Measurements from ENCODE around the gene GUCA2A.

The GUCA2A gene

DNA sequence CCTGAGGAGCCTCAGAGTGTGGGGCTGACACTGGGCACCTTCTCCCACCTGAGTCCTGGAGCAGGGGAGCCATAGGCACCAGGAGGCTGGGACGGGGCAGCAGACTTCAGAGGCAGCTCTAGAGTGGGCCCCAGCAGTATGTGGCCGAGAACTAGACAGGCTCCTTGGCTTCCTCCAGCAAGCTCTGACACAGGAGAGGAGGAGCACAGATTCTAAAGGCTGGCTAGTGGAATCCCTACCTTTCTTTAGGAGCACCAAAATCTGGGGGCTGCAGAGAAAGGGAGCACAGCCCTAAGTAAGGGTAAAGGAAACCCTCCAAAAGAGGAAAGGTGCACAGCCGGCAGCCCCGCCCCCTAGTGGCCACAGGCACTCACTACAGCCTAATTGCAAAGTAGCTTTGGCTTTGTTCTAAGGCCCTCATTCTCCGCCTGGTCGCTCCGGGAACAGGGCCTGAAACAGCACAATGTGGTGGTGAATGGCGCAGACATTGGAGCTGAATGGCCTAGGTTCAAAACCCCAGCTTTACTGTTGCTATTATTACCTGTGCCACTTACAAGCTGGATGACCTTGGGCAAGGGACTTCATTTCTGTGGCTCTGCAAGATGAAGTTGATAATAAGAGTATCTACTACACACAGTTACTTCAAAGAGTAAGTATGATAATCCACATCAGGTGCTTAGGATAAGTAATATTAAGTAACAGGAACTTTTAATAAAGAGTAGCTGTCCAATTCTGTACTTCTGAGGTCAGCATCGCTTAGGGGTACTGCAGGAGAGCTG, 8.8 kb upstream of the GUCA2A start:
- peak; percentile 39; the same call in 1 of the 2 replicates for TF ChIP-seq ZBTB17 (tag by site-specific recombination; IDR thresholded peaks at IDR 0.05)
- TF ChIP-seq, protein P1, sequence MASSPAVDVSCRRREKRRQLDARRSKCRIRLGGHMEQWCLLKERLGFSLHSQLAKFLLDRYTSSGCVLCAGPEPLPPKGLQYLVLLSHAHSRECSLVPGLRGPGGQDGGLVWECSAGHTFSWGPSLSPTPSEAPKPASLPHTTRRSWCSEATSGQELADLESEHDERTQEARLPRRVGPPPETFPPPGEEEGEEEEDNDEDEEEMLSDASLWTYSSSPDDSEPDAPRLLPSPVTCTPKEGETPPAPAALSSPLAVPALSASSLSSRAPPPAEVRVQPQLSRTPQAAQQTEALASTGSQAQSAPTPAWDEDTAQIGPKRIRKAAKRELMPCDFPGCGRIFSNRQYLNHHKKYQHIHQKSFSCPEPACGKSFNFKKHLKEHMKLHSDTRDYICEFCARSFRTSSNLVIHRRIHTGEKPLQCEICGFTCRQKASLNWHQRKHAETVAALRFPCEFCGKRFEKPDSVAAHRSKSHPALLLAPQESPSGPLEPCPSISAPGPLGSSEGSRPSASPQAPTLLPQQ (tag by site-specific recombination; IDR thresholded peaks at IDR 0.05) = peak; percentile 70
- TF ChIP-seq, protein P2, sequence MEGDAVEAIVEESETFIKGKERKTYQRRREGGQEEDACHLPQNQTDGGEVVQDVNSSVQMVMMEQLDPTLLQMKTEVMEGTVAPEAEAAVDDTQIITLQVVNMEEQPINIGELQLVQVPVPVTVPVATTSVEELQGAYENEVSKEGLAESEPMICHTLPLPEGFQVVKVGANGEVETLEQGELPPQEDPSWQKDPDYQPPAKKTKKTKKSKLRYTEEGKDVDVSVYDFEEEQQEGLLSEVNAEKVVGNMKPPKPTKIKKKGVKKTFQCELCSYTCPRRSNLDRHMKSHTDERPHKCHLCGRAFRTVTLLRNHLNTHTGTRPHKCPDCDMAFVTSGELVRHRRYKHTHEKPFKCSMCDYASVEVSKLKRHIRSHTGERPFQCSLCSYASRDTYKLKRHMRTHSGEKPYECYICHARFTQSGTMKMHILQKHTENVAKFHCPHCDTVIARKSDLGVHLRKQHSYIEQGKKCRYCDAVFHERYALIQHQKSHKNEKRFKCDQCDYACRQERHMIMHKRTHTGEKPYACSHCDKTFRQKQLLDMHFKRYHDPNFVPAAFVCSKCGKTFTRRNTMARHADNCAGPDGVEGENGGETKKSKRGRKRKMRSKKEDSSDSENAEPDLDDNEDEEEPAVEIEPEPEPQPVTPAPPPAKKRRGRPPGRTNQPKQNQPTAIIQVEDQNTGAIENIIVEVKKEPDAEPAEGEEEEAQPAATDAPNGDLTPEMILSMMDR (tag by site-specific recombination; IDR thresholded peaks at IDR 0.05) = peak; percentile 81
- no peak for TF ChIP-seq ZNF112 (tag by site-specific recombination; IDR thresholded peaks at IDR 0.05)
- no peak for TF ChIP-seq ZNF132 (tag by site-specific recombination; IDR thresholded peaks at IDR 0.05; ENCODE audit: borderline replicate concordance)
- no peak for TF ChIP-seq ZNF202 (tag by site-specific recombination; IDR thresholded peaks at IDR 0.05; ENCODE audit: borderline replicate concordance)
- peak; percentile 72; the same call in 1 of the 2 replicates for TF ChIP-seq ZFP69B (tag by site-specific recombination; IDR thresholded peaks at IDR 0.05)
- TF ChIP-seq ZNF585B (tag by site-specific recombination; IDR thresholded peaks at IDR 0.05) = no peak
- no peak for TF ChIP-seq ZIC2 (tag by site-specific recombination; IDR thresholded peaks at IDR 0.05)
- TF ChIP-seq, protein P3, sequence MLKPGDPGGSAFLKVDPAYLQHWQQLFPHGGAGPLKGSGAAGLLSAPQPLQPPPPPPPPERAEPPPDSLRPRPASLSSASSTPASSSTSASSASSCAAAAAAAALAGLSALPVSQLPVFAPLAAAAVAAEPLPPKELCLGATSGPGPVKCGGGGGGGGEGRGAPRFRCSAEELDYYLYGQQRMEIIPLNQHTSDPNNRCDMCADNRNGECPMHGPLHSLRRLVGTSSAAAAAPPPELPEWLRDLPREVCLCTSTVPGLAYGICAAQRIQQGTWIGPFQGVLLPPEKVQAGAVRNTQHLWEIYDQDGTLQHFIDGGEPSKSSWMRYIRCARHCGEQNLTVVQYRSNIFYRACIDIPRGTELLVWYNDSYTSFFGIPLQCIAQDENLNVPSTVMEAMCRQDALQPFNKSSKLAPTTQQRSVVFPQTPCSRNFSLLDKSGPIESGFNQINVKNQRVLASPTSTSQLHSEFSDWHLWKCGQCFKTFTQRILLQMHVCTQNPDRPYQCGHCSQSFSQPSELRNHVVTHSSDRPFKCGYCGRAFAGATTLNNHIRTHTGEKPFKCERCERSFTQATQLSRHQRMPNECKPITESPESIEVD (tag by site-specific recombination; IDR thresholded peaks at IDR 0.05) = no peak
- peak; percentile 44; the same call in 1 of the 2 replicates for TF ChIP-seq ZBTB48 (tag by site-specific recombination; IDR thresholded peaks at IDR 0.05)
- TF ChIP-seq ZNF654 (tag by site-specific recombination; IDR thresholded peaks at IDR 0.05; ENCODE audit: low read depth) = peak; percentile 40
- H3K27ac ChIP-seq (ENCODE audit: extremely low read depth, low read depth, low read length) = no peak overlapping the region
- CTCF ChIA-PET = interaction anchor here (0.5 to 4.3 kb wide), 68 partner anchors 8 to 1908 kb away, joined by 3 to 32 read pairs (median 4); partner anchors contain the start of genes FOXJ3 and GUCA2A
- H3K9me3 ChIP-seq (ENCODE audit: control insufficient read depth, insufficient read depth, low read depth, low read length) = no peaks in the 10 kb centered on the region
- no peak overlapping the region for H3K4me3 ChIP-seq (ENCODE audit: low read depth, low read length)
- POLR2A ChIA-PET = no interaction called here
- peaks cover 11% of the 10 kb centered on the region for H3K4me1 ChIP-seq (ENCODE audit: control insufficient read depth, insufficient read depth, low read length)
- no peaks in the 10 kb centered on the region for H3K36me3 ChIP-seq (ENCODE audit: control insufficient read depth in 2 of 2, insufficient read depth in 1 of 2, low read length in 2 of 2)

DNA sequence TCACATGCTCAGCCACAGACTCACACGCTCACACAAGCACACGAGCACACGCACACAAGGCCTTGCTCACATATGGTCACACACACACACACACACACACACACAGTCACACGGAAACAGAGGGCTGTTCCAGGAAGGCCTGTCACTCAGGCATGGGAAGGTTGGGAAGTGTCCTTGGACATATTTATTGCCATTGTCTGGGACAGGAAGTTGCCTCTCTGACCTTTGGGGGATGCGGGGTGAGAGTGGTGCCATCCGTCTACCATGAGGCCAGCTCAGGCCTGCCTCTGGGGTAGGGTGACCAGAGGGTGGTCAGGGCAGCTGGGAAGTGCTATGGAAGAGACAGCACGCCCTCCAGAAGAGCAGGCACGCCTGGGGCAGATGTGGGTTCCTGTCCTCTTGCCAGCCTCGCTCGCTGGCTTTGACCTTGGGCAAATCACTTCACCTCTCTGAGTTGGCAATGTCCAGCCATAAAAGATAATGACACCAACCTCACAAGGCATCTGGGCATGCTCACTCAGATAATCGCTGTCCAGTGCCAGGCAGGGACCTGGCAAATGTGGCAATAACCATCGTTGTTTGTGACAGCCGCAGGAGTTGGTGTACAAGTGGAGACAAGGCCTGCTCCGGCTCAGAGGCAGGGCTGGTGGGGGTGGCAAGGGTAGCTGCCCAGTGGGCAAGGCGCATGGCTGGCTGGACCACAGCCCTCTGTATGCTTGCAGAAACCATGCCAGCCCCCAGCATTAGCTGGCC, 8.0 kb upstream of the GUCA2A start:
- CTCF ChIA-PET = interaction anchor here (0.5 to 4.3 kb wide), 43 partner anchors 9 to 1908 kb away, joined by 3 to 32 read pairs (median 4); partner anchors contain the start of genes FOXJ3 and GUCA2A
- Histone ChIP-seq H3K4me1 (ENCODE audit: control insufficient read depth, insufficient read depth, low read length) (peaks cover 4% of the 10 kb centered on the region), H3K4me3 (ENCODE audit: low read depth, low read length) (no peak overlapping the region), H3K36me3 (ENCODE audit: control insufficient read depth in 2 of 2, insufficient read depth in 1 of 2, low read length in 2 of 2) (no peaks in the 10 kb centered on the region), H3K27ac (ENCODE audit: extremely low read depth, low read depth, low read length) (no peak overlapping the region), H3K9me3 (ENCODE audit: control insufficient read depth, insufficient read depth, low read depth, low read length) (no peaks in the 10 kb centered on the region)
- POLR2A ChIA-PET = no interaction called here
- TF ChIP-seq ZNF132 (tag by site-specific recombination; IDR thresholded peaks at IDR 0.05; ENCODE audit: borderline replicate concordance) (no peak), SP3 (tag by site-specific recombination; IDR thresholded peaks at IDR 0.05) (no peak), KLF7 (tag by site-specific recombination; IDR thresholded peaks at IDR 0.05; ENCODE audit: borderline replicate concordance) (no peak), ZNF596 (tag by site-specific recombination; IDR thresholded peaks at IDR 0.05) (no peak), ZNF791 (tag by site-specific recombination; IDR thresholded peaks at IDR 0.05) (no peak), ZNF221 (tag by site-specific recombination; IDR thresholded peaks at IDR 0.05; ENCODE audit: borderline replicate concordance) (no peak)
- TF ChIP-seq, protein P4, sequence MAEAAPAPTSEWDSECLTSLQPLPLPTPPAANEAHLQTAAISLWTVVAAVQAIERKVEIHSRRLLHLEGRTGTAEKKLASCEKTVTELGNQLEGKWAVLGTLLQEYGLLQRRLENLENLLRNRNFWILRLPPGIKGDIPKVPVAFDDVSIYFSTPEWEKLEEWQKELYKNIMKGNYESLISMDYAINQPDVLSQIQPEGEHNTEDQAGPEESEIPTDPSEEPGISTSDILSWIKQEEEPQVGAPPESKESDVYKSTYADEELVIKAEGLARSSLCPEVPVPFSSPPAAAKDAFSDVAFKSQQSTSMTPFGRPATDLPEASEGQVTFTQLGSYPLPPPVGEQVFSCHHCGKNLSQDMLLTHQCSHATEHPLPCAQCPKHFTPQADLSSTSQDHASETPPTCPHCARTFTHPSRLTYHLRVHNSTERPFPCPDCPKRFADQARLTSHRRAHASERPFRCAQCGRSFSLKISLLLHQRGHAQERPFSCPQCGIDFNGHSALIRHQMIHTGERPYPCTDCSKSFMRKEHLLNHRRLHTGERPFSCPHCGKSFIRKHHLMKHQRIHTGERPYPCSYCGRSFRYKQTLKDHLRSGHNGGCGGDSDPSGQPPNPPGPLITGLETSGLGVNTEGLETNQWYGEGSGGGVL (tag by site-specific recombination; IDR thresholded peaks at IDR 0.05) = no peak
- TF ChIP-seq, protein P5, sequence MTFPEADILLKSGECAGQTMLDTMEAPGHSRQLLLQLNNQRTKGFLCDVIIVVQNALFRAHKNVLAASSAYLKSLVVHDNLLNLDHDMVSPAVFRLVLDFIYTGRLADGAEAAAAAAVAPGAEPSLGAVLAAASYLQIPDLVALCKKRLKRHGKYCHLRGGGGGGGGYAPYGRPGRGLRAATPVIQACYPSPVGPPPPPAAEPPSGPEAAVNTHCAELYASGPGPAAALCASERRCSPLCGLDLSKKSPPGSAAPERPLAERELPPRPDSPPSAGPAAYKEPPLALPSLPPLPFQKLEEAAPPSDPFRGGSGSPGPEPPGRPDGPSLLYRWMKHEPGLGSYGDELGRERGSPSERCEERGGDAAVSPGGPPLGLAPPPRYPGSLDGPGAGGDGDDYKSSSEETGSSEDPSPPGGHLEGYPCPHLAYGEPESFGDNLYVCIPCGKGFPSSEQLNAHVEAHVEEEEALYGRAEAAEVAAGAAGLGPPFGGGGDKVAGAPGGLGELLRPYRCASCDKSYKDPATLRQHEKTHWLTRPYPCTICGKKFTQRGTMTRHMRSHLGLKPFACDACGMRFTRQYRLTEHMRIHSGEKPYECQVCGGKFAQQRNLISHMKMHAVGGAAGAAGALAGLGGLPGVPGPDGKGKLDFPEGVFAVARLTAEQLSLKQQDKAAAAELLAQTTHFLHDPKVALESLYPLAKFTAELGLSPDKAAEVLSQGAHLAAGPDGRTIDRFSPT (tag by site-specific recombination; IDR thresholded peaks at IDR 0.05) = 0 out of 2 replicates have a peak, but pooled peaks have one; percentile 33

Measured in HEK293 (cell line).